ENCODE results near the gene RHBDL2.

- TF ChIP-seq CTCF (IDR thresholded peaks at IDR 0.05) (no peak), POLR2A (IDR thresholded peaks at IDR 0.05) (no peak)
Observed at GRCh38 chr1:38889589-38889988, 52.0 kb downstream of the RHBDL2 start.

All from lower leg skin (tissue), 3 donors.